Measurements from ENCODE around the gene SMARCA4. TPM values are rescaled to one million over a fixed set of nuclear protein-coding genes. Genes with fewer than 3 reads are reported as not detected.

The SMARCA4 gene
- total RNA-seq, 6 experiments from 2014 or later, result 26.3 to 45.8 (median 27.7) TPM

- intact Hi-C loops (cut with DNase I), result no loop called here
- Histone ChIP-seq H3K27ac (no peak overlapping the region), H3K4me1 (peaks cover 0 to 6% (median 0%) of the 10 kb centered on the region in 4 donors), H3K9me3 (no peaks in the 10 kb centered on the region), H3K27me3 (no peaks in the 10 kb centered on the region), H3K4me3 (no peak overlapping the region), H3K36me3 (peaks cover 0 to 64% (median 10%) of the 10 kb centered on the region in 4 donors)
- no peak for DNase-seq
- TF ChIP-seq CTCF (IDR thresholded peaks at IDR 0.05) (no peak), POLR2A (IDR thresholded peaks at IDR 0.05) (no peak)
- no peak for ATAC-seq
- 100% methylated on average over 1 of the region's 18 CpGs for WGBS (ENCODE audit: insufficient coverage, low coverage, low lambda C conversion rate, missing lambda C conversion rate)
Measured at GRCh38 chr19:11025445-11025844, 64.6 kb downstream of the SMARCA4 start.

GRCh38 chr19:11025997-11026396 is 65.2 kb downstream of the SMARCA4 start:
- no peak for DNase-seq
- Histone ChIP-seq H3K4me1 (peaks cover 0 to 6% (median 0%) of the 10 kb centered on the region in 4 donors), H3K9me3 (no peaks in the 10 kb centered on the region), H3K27me3 (no peaks in the 10 kb centered on the region), H3K27ac (no peak overlapping the region), H3K36me3 (peaks cover 0 to 64% (median 13%) of the 10 kb centered on the region in 4 donors), H3K4me3 (no peak overlapping the region)
- ATAC-seq, result no peak
- TF ChIP-seq CTCF (IDR thresholded peaks at IDR 0.05), result no peak
- no peak for TF ChIP-seq POLR2A (IDR thresholded peaks at IDR 0.05)
- WGBS (ENCODE audit: insufficient coverage, low coverage, low lambda C conversion rate, missing lambda C conversion rate), result 93% methylated on average over 6 of the region's 16 CpGs
- intact Hi-C loops (cut with DNase I), result no loop called here

- 100% methylated on average over 1 of the region's 14 CpGs for WGBS (ENCODE audit: insufficient coverage, low coverage, low lambda C conversion rate, missing lambda C conversion rate)
- H3K36me3 ChIP-seq, result peaks cover 0 to 62% (median 21%) of the 10 kb centered on the region in 4 donors
- no peak for ATAC-seq
Measured at GRCh38 chr19:11027381-11027780, 66.6 kb downstream of the SMARCA4 start.

GRCh38 chr19:11028146-11028545 is 67.3 kb downstream of the SMARCA4 start:
- WGBS (ENCODE audit: insufficient coverage, low coverage, low lambda C conversion rate, missing lambda C conversion rate), result no CpG with 5 or more reads among the region's 4 CpGs
- Histone ChIP-seq H3K4me1 (peaks cover 0 to 6% (median 0%) of the 10 kb centered on the region in 4 donors), H3K9me3 (no peaks in the 10 kb centered on the region), H3K27ac (no peak overlapping the region), H3K4me3 (no peak overlapping the region), H3K36me3 (peaks cover 0 to 59% (median 21%) of the 10 kb centered on the region in 4 donors), H3K27me3 (no peaks in the 10 kb centered on the region)
- DNase-seq (no peak), ATAC-seq (no peak)
- TF ChIP-seq POLR2A (IDR thresholded peaks at IDR 0.05) (no peak), CTCF (IDR thresholded peaks at IDR 0.05) (no peak)
- intact Hi-C loops (cut with DNase I), result no loop called here

More at GRCh38 chr19:11027381-11027780, 66.6 kb downstream of the SMARCA4 start:
- Histone ChIP-seq H3K27ac (no peak overlapping the region), H3K4me3 (no peak overlapping the region), H3K9me3 (no peaks in the 10 kb centered on the region), H3K4me1 (peaks cover 0 to 6% (median 0%) of the 10 kb centered on the region in 4 donors), H3K27me3 (no peaks in the 10 kb centered on the region)
- no peak for TF ChIP-seq POLR2A (IDR thresholded peaks at IDR 0.05)
- TF ChIP-seq CTCF (IDR thresholded peaks at IDR 0.05), result no peak
- intact Hi-C loops (cut with DNase I), result no loop called here
- no peak for DNase-seq

All from right lobe of liver (tissue), 6 donors.